Kidney (tissue), 22 donors: ENCODE results near the gene ERICH3. TPM values are rescaled to one million over a fixed set of nuclear protein-coding genes. Genes with fewer than 3 reads are reported as not detected.
A peak's percentile ranks its signal among the peaks of the same experiment; 100 is the strongest.

Experiments used
- DNase-seq, 5 donors: peaks; one replicate each; pipeline ENCODE4 v3.0.0-alpha.2; 2013 to 2020
- FAIRE-seq: peaks from 2 replicates; lab custom pipeline; 2012; peaks lifted over from hg19 to GRCh38; lab: Jason Lieb, UNC
- H3K27ac ChIP-seq, 2 donors: one replicate each; pipeline ENCODE4 v1.7.0; 2013; ENCODE audit warnings: low read depth in 2 of 2, low read length in 2 of 2, inconsistent platforms in 1 of 2
- H3K27me3 ChIP-seq: one replicate; pipeline ENCODE4 v1.7.1; 2013; ENCODE audit warnings: low read length, inconsistent platforms; ENCODE audit not compliant: control insufficient read depth, insufficient read depth
- H3K36me3 ChIP-seq, 3 donors: one replicate each; pipeline versions ENCODE4 v1.7.0 to v1.7.1; 2013; ENCODE audit warnings: low read length in 3 of 3, control low read depth in 1 of 3, inconsistent platforms in 1 of 3; ENCODE audit not compliant: insufficient read depth in 3 of 3, control insufficient read depth in 2 of 3
- H3K4me1 ChIP-seq, 3 donors: one replicate each; pipeline versions ENCODE4 v1.7.0 to v1.7.1; 2013; ENCODE audit warnings: low read length in 3 of 3, inconsistent platforms in 1 of 3, low read depth in 1 of 3; ENCODE audit not compliant: control insufficient read depth in 2 of 3, insufficient read depth in 2 of 3
- H3K4me3 ChIP-seq, 3 donors: one replicate each; pipeline versions ENCODE4 v1.7.0 to v1.8.1; 2013; ENCODE audit warnings: low read length in 3 of 3, control low read depth in 1 of 3, inconsistent platforms in 1 of 3
- H3K9ac ChIP-seq, 3 donors: one replicate each; pipeline versions ENCODE4 v1.7.0 to v1.7.1; 2013; ENCODE audit warnings: low read length in 3 of 3, control low read depth in 1 of 3, inconsistent platforms in 1 of 3
- H3K9me3 ChIP-seq, 3 donors: one replicate each; pipeline versions ENCODE4 v1.7.0 to v1.7.1; 2013; ENCODE audit warnings: low read length in 3 of 3, control low read depth in 1 of 3, inconsistent platforms in 1 of 3; ENCODE audit not compliant: control insufficient read depth in 2 of 3, insufficient read depth in 1 of 3
- intact Hi-C: fragments of 100-400 bp; cut with DNase I; formaldehyde crosslinking; loops from one replicate; pipeline ENCODE4 v1.11.1; 2022
- long read RNA-seq, 10 donors: library from polyadenylated mRNA in 1 of 10; unstranded in 1 of 10; transcript quantifications; one replicate each; pipeline ENCODE4 v2.0.0 and lab custom pipeline, GENCODE V29; 2021 to 2026
- polyA plus RNA-seq: library from polyadenylated mRNA; stranded (reverse); fragments of 350-450 nt; fragmentation: Illumina TruSeq; extraction: RNeasy Lipid Tissue Mini Kit (QIAGEN cat#74804); gene quantifications from one replicate; pipeline ENCODE4 v1.2.3, GENCODE V29; 2014; ENCODE audit warnings: low read depth, low replicate concordance; ENCODE audit not compliant: insufficient read depth
- total RNA-seq: library from RNA; stranded (reverse); fragmentation: NEBNext Ultra II Directional; extraction: Animal tissue kit (Norgen Biotek cat#: 25700); gene quantifications from one replicate; pipeline ENCODE4 v1.2.1, GENCODE V29; 2021
- TF ChIP-seq, protein P1 (sequence below): IDR thresholded peaks from 3 replicates; pipeline ENCODE4 v1.5.1; 2012; ENCODE audit warnings: mild to moderate bottlenecking, moderate library complexity, borderline replicate concordance; ENCODE audit not compliant: insufficient read depth; ENCODE audit errors: extremely low read depth
- donor health status: control.
- donor health status: control.
- donor health status: control.
- donor health status: control.
- donor health status: control.
- donor health status: DM: yes; HTN: yes; CAD: no.
- donor health status: Normal renal cell carcinoma (clear cell type).

ERICH3 gene
- 0.50 TPM for total RNA-seq
- not detected for polyA plus RNA-seq
- long read RNA-seq, donor 1 = 0 reads
- long read RNA-seq, donor 2 = 0 reads
- long read RNA-seq, donor 3 = 0 reads
- long read RNA-seq, donor 4 = 0 reads
- long read RNA-seq, donor 5 = 0 reads
- long read RNA-seq, donor 6 = 0 reads
- long read RNA-seq, donor 7 = 0 reads
- long read RNA-seq, donor 8 = 0 reads
- long read RNA-seq, donor 9 = 0 reads
- long read RNA-seq, donor 10 = 0 reads

GRCh38 chr1:74673351-74674111 is at the start of gene ERICH3:
TSS of gene ERICH3 (minus strand) at chr1:74673792. CDS start at chr1:74673519, 273 bp downstream.
- Histone ChIP-seq H3K9ac (no peak within 1 kb of the TSS), H3K9me3 (no peaks in the 10 kb centered on the region), H3K27me3 (no peaks in the 10 kb centered on the region), H3K4me1 (no peaks in the 10 kb centered on the region), H3K36me3 (no peaks in the 10 kb centered on the region), H3K4me3 (peak within 1 kb of the TSS in 1 of 3 donors; percentile 38), H3K27ac (no peak within 1 kb of the TSS)
- DNase-seq (peak; percentile 49 to 67 (median 64)), FAIRE-seq (no peak)
- TF ChIP-seq, protein P1, sequence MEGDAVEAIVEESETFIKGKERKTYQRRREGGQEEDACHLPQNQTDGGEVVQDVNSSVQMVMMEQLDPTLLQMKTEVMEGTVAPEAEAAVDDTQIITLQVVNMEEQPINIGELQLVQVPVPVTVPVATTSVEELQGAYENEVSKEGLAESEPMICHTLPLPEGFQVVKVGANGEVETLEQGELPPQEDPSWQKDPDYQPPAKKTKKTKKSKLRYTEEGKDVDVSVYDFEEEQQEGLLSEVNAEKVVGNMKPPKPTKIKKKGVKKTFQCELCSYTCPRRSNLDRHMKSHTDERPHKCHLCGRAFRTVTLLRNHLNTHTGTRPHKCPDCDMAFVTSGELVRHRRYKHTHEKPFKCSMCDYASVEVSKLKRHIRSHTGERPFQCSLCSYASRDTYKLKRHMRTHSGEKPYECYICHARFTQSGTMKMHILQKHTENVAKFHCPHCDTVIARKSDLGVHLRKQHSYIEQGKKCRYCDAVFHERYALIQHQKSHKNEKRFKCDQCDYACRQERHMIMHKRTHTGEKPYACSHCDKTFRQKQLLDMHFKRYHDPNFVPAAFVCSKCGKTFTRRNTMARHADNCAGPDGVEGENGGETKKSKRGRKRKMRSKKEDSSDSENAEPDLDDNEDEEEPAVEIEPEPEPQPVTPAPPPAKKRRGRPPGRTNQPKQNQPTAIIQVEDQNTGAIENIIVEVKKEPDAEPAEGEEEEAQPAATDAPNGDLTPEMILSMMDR = no peak
- intact Hi-C loops = no loop called here

DNA sequence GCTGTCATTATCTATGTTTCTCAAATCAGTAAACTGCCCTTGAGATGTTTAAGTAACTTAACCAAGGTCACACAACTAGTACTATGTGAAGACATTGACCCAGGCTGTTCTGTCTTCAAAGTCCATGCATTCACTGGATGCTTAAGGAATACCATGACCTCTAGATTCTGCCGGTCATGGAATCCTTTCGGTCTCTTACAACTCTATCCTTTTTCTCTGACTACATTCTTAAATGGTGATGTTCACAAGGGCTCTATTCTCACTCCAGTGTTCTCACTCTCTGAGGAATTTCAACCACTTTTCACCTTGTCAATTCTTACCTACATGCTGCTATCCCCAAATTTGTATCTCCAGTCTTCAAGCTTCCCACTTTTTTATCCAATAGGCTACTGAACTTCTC is 44.0 kb upstream of the ERICH3 start:
- TF ChIP-seq, protein P1 = no peak
- Histone ChIP-seq H3K36me3 (peaks cover 5 to 79% (median 49%) of the 10 kb centered on the region in 3 donors), H3K27me3 (no peaks in the 10 kb centered on the region), H3K4me3 (no peak overlapping the region), H3K9ac (no peak overlapping the region), H3K9me3 (no peaks in the 10 kb centered on the region), H3K4me1 (no peaks in the 10 kb centered on the region), H3K27ac (no peak overlapping the region)
- no peak for DNase-seq
- intact Hi-C loops = no loop called here
- no peak for FAIRE-seq

GRCh38 chr1:74716822-74717221 is 43.2 kb upstream of the ERICH3 start:
- Histone ChIP-seq H3K27me3 (no peaks in the 10 kb centered on the region), H3K27ac (no peak overlapping the region), H3K9ac (no peak overlapping the region), H3K4me1 (no peaks in the 10 kb centered on the region), H3K9me3 (no peaks in the 10 kb centered on the region), H3K36me3 (peaks cover 5 to 77% (median 48%) of the 10 kb centered on the region in 3 donors), H3K4me3 (no peak overlapping the region)
- FAIRE-seq (no peak), DNase-seq (no peak)
- TF ChIP-seq, protein P1 = no peak
- intact Hi-C loops = no loop called here
